ENCODE results near the gene CALCOCO1.

GRCh38 chr12:53703756-53704155 lies 23.5 kb downstream of the CALCOCO1 start:
- TF ChIP-seq EZH2phosphoT487 (IDR thresholded peaks at IDR 0.05), result no peak
- TF ChIP-seq EZH2 (IDR thresholded peaks at IDR 0.05), result no peak
- TF ChIP-seq CTCF (IDR thresholded peaks at IDR 0.05), result no peak
